ENCODE data around the gene SLC9A9. TPM values are rescaled to one million over a fixed set of nuclear protein-coding genes. Genes with fewer than 3 reads are reported as not detected.

SLC9A9 gene
- total RNA-seq, 3 donors from 2014 or later, result 6.2 to 17.3 (median 7.8) TPM

DNA sequence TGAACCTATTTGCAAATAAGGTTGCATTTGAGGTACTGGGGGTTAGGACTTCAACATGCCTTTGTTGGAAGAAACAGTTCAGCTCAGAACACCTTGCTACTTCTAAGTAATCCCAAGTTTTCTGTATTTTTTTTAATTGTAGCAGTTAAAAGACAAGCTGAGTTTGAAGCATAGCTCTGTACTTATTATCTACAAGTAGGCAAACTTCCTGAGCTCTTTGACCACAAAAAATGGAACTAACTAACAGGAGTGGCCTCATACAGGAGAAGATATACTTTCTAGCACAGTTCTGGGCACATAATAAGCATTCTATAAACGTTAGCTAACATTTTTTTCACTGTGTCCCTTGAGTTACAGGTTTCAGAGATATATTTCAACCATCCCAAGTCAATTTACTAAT lies 569.5 kb downstream of the SLC9A9 start:
- H3K4me3 ChIP-seq, result no peak overlapping the region
- no peak overlapping the region for H3K27ac ChIP-seq
- DNase-seq (ENCODE audit: low spot score in 2 of 2), result no peak
- TF ChIP-seq POLR2A (IDR thresholded peaks at IDR 0.05), result no peak
- TF ChIP-seq POLR2AphosphoS5 (IDR thresholded peaks at IDR 0.05), result no peak
- TF ChIP-seq, protein P1, sequence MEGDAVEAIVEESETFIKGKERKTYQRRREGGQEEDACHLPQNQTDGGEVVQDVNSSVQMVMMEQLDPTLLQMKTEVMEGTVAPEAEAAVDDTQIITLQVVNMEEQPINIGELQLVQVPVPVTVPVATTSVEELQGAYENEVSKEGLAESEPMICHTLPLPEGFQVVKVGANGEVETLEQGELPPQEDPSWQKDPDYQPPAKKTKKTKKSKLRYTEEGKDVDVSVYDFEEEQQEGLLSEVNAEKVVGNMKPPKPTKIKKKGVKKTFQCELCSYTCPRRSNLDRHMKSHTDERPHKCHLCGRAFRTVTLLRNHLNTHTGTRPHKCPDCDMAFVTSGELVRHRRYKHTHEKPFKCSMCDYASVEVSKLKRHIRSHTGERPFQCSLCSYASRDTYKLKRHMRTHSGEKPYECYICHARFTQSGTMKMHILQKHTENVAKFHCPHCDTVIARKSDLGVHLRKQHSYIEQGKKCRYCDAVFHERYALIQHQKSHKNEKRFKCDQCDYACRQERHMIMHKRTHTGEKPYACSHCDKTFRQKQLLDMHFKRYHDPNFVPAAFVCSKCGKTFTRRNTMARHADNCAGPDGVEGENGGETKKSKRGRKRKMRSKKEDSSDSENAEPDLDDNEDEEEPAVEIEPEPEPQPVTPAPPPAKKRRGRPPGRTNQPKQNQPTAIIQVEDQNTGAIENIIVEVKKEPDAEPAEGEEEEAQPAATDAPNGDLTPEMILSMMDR (IDR thresholded peaks at IDR 0.05), result no peak
- H3K9me3 ChIP-seq, result no peaks in the 10 kb centered on the region
- intact Hi-C loops (cut with DNase I; ENCODE audit: low total_unique reads), result no loop called here
- no peaks in the 10 kb centered on the region for H3K4me1 ChIP-seq
- H3K27me3 ChIP-seq, result no peaks in the 10 kb centered on the region
- no peaks in the 10 kb centered on the region for H3K36me3 ChIP-seq

DNA sequence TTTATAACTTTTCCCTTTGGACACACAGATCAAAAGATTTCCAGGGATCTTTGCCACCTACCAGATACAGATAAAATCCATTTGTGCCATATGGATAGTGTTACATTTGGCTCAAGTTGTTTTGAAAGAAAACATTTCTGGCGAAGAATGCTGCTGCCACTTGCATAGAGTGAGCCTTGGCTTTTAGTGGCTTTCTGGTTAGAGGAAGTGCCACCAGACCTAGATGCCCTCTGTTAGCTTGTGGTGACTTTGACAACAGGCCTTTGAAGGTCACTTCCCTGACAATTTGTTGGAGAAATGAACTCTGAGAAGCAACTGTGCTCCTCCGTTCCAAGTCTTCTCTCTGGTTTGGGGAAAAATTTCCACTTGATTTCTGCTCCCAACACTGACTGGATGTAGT lies 570.7 kb downstream of the SLC9A9 start:
- Histone ChIP-seq H3K36me3 (no peaks in the 10 kb centered on the region), H3K4me3 (no peak overlapping the region), H3K27me3 (no peaks in the 10 kb centered on the region), H3K4me1 (no peaks in the 10 kb centered on the region), H3K27ac (no peak overlapping the region), H3K9me3 (no peaks in the 10 kb centered on the region)
- no peak for DNase-seq (ENCODE audit: low spot score in 2 of 2)
- intact Hi-C loops (cut with DNase I; ENCODE audit: low total_unique reads), result no loop called here
- TF ChIP-seq, protein P1 (IDR thresholded peaks at IDR 0.05), result no peak
- TF ChIP-seq POLR2A (IDR thresholded peaks at IDR 0.05), result no peak
- no peak for TF ChIP-seq POLR2AphosphoS5 (IDR thresholded peaks at IDR 0.05)

DNA sequence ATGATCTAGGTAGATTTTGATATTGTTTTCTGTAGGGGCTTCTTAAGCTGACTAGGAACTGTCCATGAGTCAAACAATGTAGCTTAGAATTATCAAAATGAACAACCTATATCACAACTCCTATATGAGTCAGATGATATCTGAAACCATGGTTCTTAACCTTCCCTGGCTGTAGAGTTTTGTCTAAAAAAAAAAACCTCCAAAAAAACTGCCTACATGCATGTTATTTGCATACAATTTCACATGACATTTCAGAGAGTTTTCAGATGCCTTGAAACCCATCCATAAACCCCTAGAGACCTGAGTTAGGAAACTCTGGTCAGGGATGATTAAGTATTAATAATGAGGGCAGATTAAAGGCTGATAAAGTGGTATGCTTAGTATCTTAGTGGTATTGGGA lies 571.7 kb downstream of the SLC9A9 start:
- no peak overlapping the region for H3K4me3 ChIP-seq
- no peak for DNase-seq (ENCODE audit: low spot score in 2 of 2)
- intact Hi-C loops (cut with DNase I; ENCODE audit: low total_unique reads), result no loop called here
- H3K36me3 ChIP-seq, result no peaks in the 10 kb centered on the region
- H3K27me3 ChIP-seq, result no peaks in the 10 kb centered on the region
- no peaks in the 10 kb centered on the region for H3K4me1 ChIP-seq
- TF ChIP-seq, protein P1 (IDR thresholded peaks at IDR 0.05), result no peak
- TF ChIP-seq POLR2A (IDR thresholded peaks at IDR 0.05), result no peak
- no peak for TF ChIP-seq POLR2AphosphoS5 (IDR thresholded peaks at IDR 0.05)
- no peaks in the 10 kb centered on the region for H3K9me3 ChIP-seq
- no peak overlapping the region for H3K27ac ChIP-seq

DNA sequence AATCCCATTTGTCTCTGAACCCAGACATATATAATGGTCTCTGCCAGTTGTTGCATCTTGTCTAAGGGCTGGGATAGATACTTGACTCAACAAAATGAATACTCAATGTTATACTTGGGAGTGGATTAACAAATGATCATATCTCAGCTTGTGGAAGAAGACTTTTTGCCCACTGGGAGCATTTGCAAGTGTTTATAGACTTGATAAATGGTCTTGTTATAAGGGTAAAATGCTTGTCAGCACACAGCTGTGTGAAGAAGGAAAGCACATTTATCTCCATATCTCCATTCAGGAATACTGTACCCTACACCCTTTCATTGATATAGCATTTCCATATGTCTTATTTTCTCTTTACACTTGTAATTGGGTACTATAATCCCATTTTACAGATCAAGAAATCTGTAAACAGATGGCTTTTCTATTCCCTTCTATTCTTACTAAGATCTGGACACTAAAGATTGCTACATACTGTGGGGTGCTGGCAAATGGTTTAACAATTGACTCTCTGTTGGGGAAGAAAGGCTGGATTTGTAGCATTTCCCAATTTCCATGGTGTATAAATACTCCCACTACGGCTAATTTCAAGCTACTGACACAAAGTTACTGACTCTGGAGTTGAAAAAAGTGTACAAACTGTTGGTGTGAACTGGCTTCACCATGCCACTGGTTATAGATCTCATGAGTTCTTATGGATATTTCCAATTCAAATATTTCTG lies 574.1 kb downstream of the SLC9A9 start:
- no peaks in the 10 kb centered on the region for H3K9me3 ChIP-seq
- no peak for DNase-seq (ENCODE audit: low spot score in 2 of 2)
- no peak overlapping the region for H3K27ac ChIP-seq

DNA sequence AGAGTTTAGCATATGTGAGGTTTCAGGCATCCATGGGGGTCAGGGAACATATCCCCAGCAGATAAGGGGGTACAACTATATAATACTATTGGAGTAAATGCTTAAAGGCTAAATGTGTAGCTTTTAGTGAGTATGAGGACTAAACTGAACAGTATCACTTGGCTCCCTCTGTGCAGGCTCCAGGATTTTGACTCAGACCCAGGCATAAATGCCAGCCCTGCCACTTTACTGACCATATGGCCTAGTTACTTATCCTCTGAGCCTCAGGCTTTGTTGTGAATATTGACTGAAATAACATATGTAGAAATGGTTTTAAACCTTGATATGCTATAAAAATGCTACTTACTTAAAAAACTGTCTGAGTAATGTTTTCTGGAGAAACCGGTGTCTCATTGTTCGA lies 577.1 kb downstream of the SLC9A9 start:
- no peak for DNase-seq (ENCODE audit: low spot score in 2 of 2)
- TF ChIP-seq POLR2A (IDR thresholded peaks at IDR 0.05) (no peak), POLR2AphosphoS5 (IDR thresholded peaks at IDR 0.05) (no peak)
- TF ChIP-seq, protein P1 (IDR thresholded peaks at IDR 0.05), result no peak
- Histone ChIP-seq H3K4me3 (no peak overlapping the region), H3K27ac (no peak overlapping the region), H3K9me3 (no peaks in the 10 kb centered on the region), H3K27me3 (no peaks in the 10 kb centered on the region), H3K36me3 (no peaks in the 10 kb centered on the region), H3K4me1 (peaks cover 0 to 3% of the 10 kb centered on the region in 2 donors)
- intact Hi-C loops (cut with DNase I; ENCODE audit: low total_unique reads), result loop anchor here (5.0 kb wide), 1 partner anchor 186 kb away; no protein-coding TSS in a partner anchor

More for the DNA sequence above, 574.1 kb downstream of the SLC9A9 start:
- Histone ChIP-seq H3K27me3 (no peaks in the 10 kb centered on the region), H3K36me3 (no peaks in the 10 kb centered on the region), H3K4me3 (no peak overlapping the region), H3K4me1 (no peaks in the 10 kb centered on the region)
- intact Hi-C loops (cut with DNase I; ENCODE audit: low total_unique reads), result loop anchor here (5.0 kb wide), 1 partner anchor 183 kb away; no protein-coding TSS in a partner anchor
- TF ChIP-seq POLR2AphosphoS5 (IDR thresholded peaks at IDR 0.05) (no peak), POLR2A (IDR thresholded peaks at IDR 0.05) (no peak)
- TF ChIP-seq, protein P1 (IDR thresholded peaks at IDR 0.05), result no peak

All from breast epithelium (tissue), 4 donors.